ENCODE measurements around the gene ZNF777.

Gene ZNF777

GRCh38 chr7:149489391-149490024 is 28.6 kb upstream of the ZNF777 start:
- H3K36me3 ChIP-seq (replicated peaks in 1 of 2; ENCODE audit: control insufficient read depth in 2 of 2, insufficient read depth in 2 of 2, low read length in 2 of 2): peaks cover 46 to 94% of the 10 kb centered on the region in 2 donors

GRCh38 chr7:149479568-149479967 is 18.7 kb upstream of the ZNF777 start:
- no peak overlapping the region for H3K18ac ChIP-seq (ENCODE audit: low read length)
- H3K27me3 ChIP-seq (ENCODE audit: control insufficient read depth in 3 of 3, insufficient read depth in 3 of 3, low read depth in 1 of 3, low read length in 3 of 3): no peaks in the 10 kb centered on the region
- no peak overlapping the region for H3K23ac ChIP-seq (ENCODE audit: low read depth, low read length, poor library complexity)
- no peak overlapping the region for H3K4ac ChIP-seq (ENCODE audit: low read length)
- no peak overlapping the region for H4K91ac ChIP-seq (ENCODE audit: low read depth, low read length, poor library complexity)
- no peak for DNase-seq (ENCODE audit: low spot score)
- no peak overlapping the region for H3K4me3 ChIP-seq (ENCODE audit: low read length in 2 of 2)
- no peak overlapping the region for H3K9ac ChIP-seq (ENCODE audit: low read depth, low read length, poor library complexity)
- H2BK12ac ChIP-seq (ENCODE audit: low read length): no peak overlapping the region
- no peak overlapping the region for H3K14ac ChIP-seq (ENCODE audit: low read length)
- no peak overlapping the region for H3K4me2 ChIP-seq (ENCODE audit: insufficient read depth, low read length, poor library complexity, severe bottlenecking)
- no peak overlapping the region for H3K27ac ChIP-seq (replicated peaks; ENCODE audit: low read length)
- no peaks in the 10 kb centered on the region for H3K4me1 ChIP-seq (ENCODE audit: control insufficient read depth in 2 of 2, insufficient read depth in 1 of 2, low read depth in 1 of 2, low read length in 2 of 2)
- H2AK5ac ChIP-seq (ENCODE audit: low read depth, low read length): no peak overlapping the region
- no peak overlapping the region for H2BK5ac ChIP-seq (ENCODE audit: low read length)
- peaks cover 25 to 95% of the 10 kb centered on the region in 2 donors for H3K36me3 ChIP-seq (replicated peaks in 1 of 2; ENCODE audit: control insufficient read depth in 2 of 2, insufficient read depth in 2 of 2, low read length in 2 of 2)
- peaks cover 11 to 29% of the 10 kb centered on the region in 2 donors for H3K9me3 ChIP-seq (replicated peaks in 1 of 2; ENCODE audit: control insufficient read depth in 2 of 2, insufficient read depth in 1 of 2, low read depth in 1 of 2, low read length in 2 of 2)
- no peak overlapping the region for H2AFZ ChIP-seq (ENCODE audit: low read length)
- no peak overlapping the region for H2BK120ac ChIP-seq (ENCODE audit: low read depth, low read length)
- no peak overlapping the region for H4K8ac ChIP-seq (ENCODE audit: low read depth, low read length)
- peaks cover 8% of the 10 kb centered on the region for H3K79me1 ChIP-seq (ENCODE audit: low read depth, low read length)
- no peak overlapping the region for H2BK15ac ChIP-seq (ENCODE audit: low read length)
- WGBS, 2 donors (ENCODE audit: extremely low coverage in 2 of 2, insufficient read length in 2 of 2, insufficient replicate concordance in 1 of 2): no CpG with 5 or more reads among the region's 1 CpG

More at GRCh38 chr7:149489391-149490024, 28.6 kb upstream of the ZNF777 start:
- no CpG with 5 or more reads among the region's 15 CpGs for WGBS, 2 donors (ENCODE audit: extremely low coverage in 2 of 2, insufficient read length in 2 of 2, insufficient replicate concordance in 1 of 2)
- H3K14ac ChIP-seq (ENCODE audit: low read length): no peak overlapping the region
- H3K18ac ChIP-seq (ENCODE audit: low read length): no peak overlapping the region
- H2BK12ac ChIP-seq (ENCODE audit: low read length): no peak overlapping the region
- H4K8ac ChIP-seq (ENCODE audit: low read depth, low read length): no peak overlapping the region
- no peaks in the 10 kb centered on the region for H3K27me3 ChIP-seq (ENCODE audit: control insufficient read depth in 3 of 3, insufficient read depth in 3 of 3, low read depth in 1 of 3, low read length in 3 of 3)
- H2AFZ ChIP-seq (ENCODE audit: low read length): no peak overlapping the region
- H3K27ac ChIP-seq (replicated peaks; ENCODE audit: low read length): no peak overlapping the region
- no peak overlapping the region for H3K9ac ChIP-seq (ENCODE audit: low read depth, low read length, poor library complexity)
- H2AK5ac ChIP-seq (ENCODE audit: low read depth, low read length): no peak overlapping the region
- no peak overlapping the region for H3K4ac ChIP-seq (ENCODE audit: low read length)
- H3K4me1 ChIP-seq (ENCODE audit: control insufficient read depth in 2 of 2, insufficient read depth in 1 of 2, low read depth in 1 of 2, low read length in 2 of 2): no peaks in the 10 kb centered on the region
- H4K91ac ChIP-seq (ENCODE audit: low read depth, low read length, poor library complexity): no peak overlapping the region
- H3K9me3 ChIP-seq (replicated peaks in 1 of 2; ENCODE audit: control insufficient read depth in 2 of 2, insufficient read depth in 1 of 2, low read depth in 1 of 2, low read length in 2 of 2): no peaks in the 10 kb centered on the region
- H3K23ac ChIP-seq (ENCODE audit: low read depth, low read length, poor library complexity): no peak overlapping the region
- H2BK15ac ChIP-seq (ENCODE audit: low read length): no peak overlapping the region
- H3K79me1 ChIP-seq (ENCODE audit: low read depth, low read length): peaks cover 1% of the 10 kb centered on the region
- no peak overlapping the region for H2BK5ac ChIP-seq (ENCODE audit: low read length)
- DNase-seq (ENCODE audit: low spot score): no peak
- H2BK120ac ChIP-seq (ENCODE audit: low read depth, low read length): no peak overlapping the region
- H3K4me2 ChIP-seq (ENCODE audit: insufficient read depth, low read length, poor library complexity, severe bottlenecking): no peak overlapping the region
- H3K4me3 ChIP-seq (ENCODE audit: low read length in 2 of 2): no peak overlapping the region

GRCh38 chr7:149478754-149479153 is 17.9 kb upstream of the ZNF777 start:
- Histone ChIP-seq H4K91ac (ENCODE audit: low read depth, low read length, poor library complexity) (no peak overlapping the region), H3K79me1 (ENCODE audit: low read depth, low read length) (peaks cover 9% of the 10 kb centered on the region), H2AFZ (ENCODE audit: low read length) (no peak overlapping the region), H3K9me3 (replicated peaks in 1 of 2; ENCODE audit: control insufficient read depth in 2 of 2, insufficient read depth in 1 of 2, low read depth in 1 of 2, low read length in 2 of 2) (peaks cover 11 to 24% of the 10 kb centered on the region in 2 donors), H4K8ac (ENCODE audit: low read depth, low read length) (no peak overlapping the region), H3K4me3 (ENCODE audit: low read length in 2 of 2) (no peak overlapping the region), H2BK15ac (ENCODE audit: low read length) (no peak overlapping the region), H3K4me1 (ENCODE audit: control insufficient read depth in 2 of 2, insufficient read depth in 1 of 2, low read depth in 1 of 2, low read length in 2 of 2) (no peaks in the 10 kb centered on the region), H2BK5ac (ENCODE audit: low read length) (no peak overlapping the region), H3K4me2 (ENCODE audit: insufficient read depth, low read length, poor library complexity, severe bottlenecking) (no peak overlapping the region), H3K27ac (replicated peaks; ENCODE audit: low read length) (no peak overlapping the region), H3K14ac (ENCODE audit: low read length) (no peak overlapping the region), H2AK5ac (ENCODE audit: low read depth, low read length) (no peak overlapping the region), H2BK12ac (ENCODE audit: low read length) (no peak overlapping the region), H3K36me3 (replicated peaks in 1 of 2; ENCODE audit: control insufficient read depth in 2 of 2, insufficient read depth in 2 of 2, low read length in 2 of 2) (peaks cover 30 to 95% of the 10 kb centered on the region in 2 donors), H3K9ac (ENCODE audit: low read depth, low read length, poor library complexity) (no peak overlapping the region), H3K23ac (ENCODE audit: low read depth, low read length, poor library complexity) (no peak overlapping the region), H2BK120ac (ENCODE audit: low read depth, low read length) (no peak overlapping the region), H3K27me3 (ENCODE audit: control insufficient read depth in 3 of 3, insufficient read depth in 3 of 3, low read depth in 1 of 3, low read length in 3 of 3) (no peaks in the 10 kb centered on the region), H3K18ac (ENCODE audit: low read length) (no peak overlapping the region), H3K4ac (ENCODE audit: low read length) (no peak overlapping the region)
- no peak for DNase-seq (ENCODE audit: low spot score)
- no CpG with 5 or more reads among the region's 1 CpG for WGBS, 2 donors (ENCODE audit: extremely low coverage in 2 of 2, insufficient read length in 2 of 2, insufficient replicate concordance in 1 of 2)

- peaks cover 9% of the 10 kb centered on the region for H3K79me1 ChIP-seq (ENCODE audit: low read depth, low read length)
- no CpG with 5 or more reads among the region's 18 CpGs for WGBS, 2 donors (ENCODE audit: extremely low coverage in 2 of 2, insufficient read length in 2 of 2, insufficient replicate concordance in 1 of 2)
- no peak for DNase-seq (ENCODE audit: low spot score)
Observed at GRCh38 chr7:149477494-149478443, 16.9 kb upstream of the ZNF777 start.

More at GRCh38 chr7:149477494-149478443, 16.9 kb upstream of the ZNF777 start:
- Histone ChIP-seq H2BK15ac (ENCODE audit: low read length) (no peak overlapping the region), H3K36me3 (replicated peaks in 1 of 2; ENCODE audit: control insufficient read depth in 2 of 2, insufficient read depth in 2 of 2, low read length in 2 of 2) (peaks cover 40 to 95% of the 10 kb centered on the region in 2 donors), H4K91ac (ENCODE audit: low read depth, low read length, poor library complexity) (no peak overlapping the region), H3K4ac (ENCODE audit: low read length) (no peak overlapping the region), H3K27me3 (ENCODE audit: control insufficient read depth in 3 of 3, insufficient read depth in 3 of 3, low read depth in 1 of 3, low read length in 3 of 3) (no peaks in the 10 kb centered on the region), H3K4me1 (ENCODE audit: control insufficient read depth in 2 of 2, insufficient read depth in 1 of 2, low read depth in 1 of 2, low read length in 2 of 2) (no peaks in the 10 kb centered on the region), H3K27ac (replicated peaks; ENCODE audit: low read length) (no peak overlapping the region), H3K4me2 (ENCODE audit: insufficient read depth, low read length, poor library complexity, severe bottlenecking) (no peak overlapping the region), H2AK5ac (ENCODE audit: low read depth, low read length) (no peak overlapping the region), H3K9me3 (replicated peaks in 1 of 2; ENCODE audit: control insufficient read depth in 2 of 2, insufficient read depth in 1 of 2, low read depth in 1 of 2, low read length in 2 of 2) (peaks cover 11 to 23% of the 10 kb centered on the region in 2 donors), H3K4me3 (ENCODE audit: low read length in 2 of 2) (no peak overlapping the region), H2AFZ (ENCODE audit: low read length) (no peak overlapping the region), H4K8ac (ENCODE audit: low read depth, low read length) (no peak overlapping the region), H2BK120ac (ENCODE audit: low read depth, low read length) (no peak overlapping the region), H3K18ac (ENCODE audit: low read length) (no peak overlapping the region), H3K9ac (ENCODE audit: low read depth, low read length, poor library complexity) (no peak overlapping the region), H2BK12ac (ENCODE audit: low read length) (no peak overlapping the region), H2BK5ac (ENCODE audit: low read length) (no peak overlapping the region), H3K23ac (ENCODE audit: low read depth, low read length, poor library complexity) (no peak overlapping the region), H3K14ac (ENCODE audit: low read length) (no peak overlapping the region)
